ENCODE measurements around the gene TNFRSF11A. TPM values are rescaled to one million over a fixed set of nuclear protein-coding genes. Genes with fewer than 3 reads are reported as not detected.

TNFRSF11A gene
- total RNA-seq, 1 experiment from 2014 or later = 3.2 TPM

DNA sequence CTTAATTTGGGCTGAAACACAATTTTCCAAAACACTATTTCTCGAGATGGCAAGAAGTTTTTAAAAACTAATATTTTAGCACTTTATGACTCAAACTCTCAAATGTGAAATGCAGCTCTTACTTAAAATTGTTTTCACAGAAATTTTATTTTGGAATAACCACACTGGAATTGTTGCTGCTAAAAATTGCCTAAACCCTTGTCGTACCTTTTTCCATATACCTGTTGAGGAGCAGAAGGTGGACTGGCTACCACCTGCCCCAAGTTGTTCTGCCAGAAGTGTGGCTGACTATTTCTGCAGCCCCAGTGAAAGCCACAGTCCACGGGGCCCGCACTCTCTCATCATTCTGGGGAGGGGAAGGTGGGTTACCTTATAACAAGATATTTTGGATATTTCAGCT is 23.4 kb downstream of the TNFRSF11A start:
- no peaks in the 10 kb centered on the region for H3K79me2 ChIP-seq (ENCODE audit: insufficient read depth, low read length)
- TF ChIP-seq EZH2phosphoT487 (IDR thresholded peaks at IDR 0.05; ENCODE audit: borderline replicate concordance) = no peak
- TF ChIP-seq ELF1 (IDR thresholded peaks at IDR 0.05; ENCODE audit: borderline replicate concordance, low read depth) = no peak
- no peak for TF ChIP-seq CBX3 (IDR thresholded peaks at IDR 0.05; ENCODE audit: low read depth)
- TF ChIP-seq SIN3A (IDR thresholded peaks at IDR 0.05; ENCODE audit: low read depth) = no peak
- no peak for TF ChIP-seq CEBPB (IDR thresholded peaks at IDR 0.05; ENCODE audit: low read depth)
- TF ChIP-seq YY1 (IDR thresholded peaks at IDR 0.05; ENCODE audit: extremely low read depth, insufficient replicate concordance, low read depth, low read length) = no peak
- no peak for TF ChIP-seq SP1 (IDR thresholded peaks at IDR 0.05; ENCODE audit: low read depth)
- TF ChIP-seq, protein P1, sequence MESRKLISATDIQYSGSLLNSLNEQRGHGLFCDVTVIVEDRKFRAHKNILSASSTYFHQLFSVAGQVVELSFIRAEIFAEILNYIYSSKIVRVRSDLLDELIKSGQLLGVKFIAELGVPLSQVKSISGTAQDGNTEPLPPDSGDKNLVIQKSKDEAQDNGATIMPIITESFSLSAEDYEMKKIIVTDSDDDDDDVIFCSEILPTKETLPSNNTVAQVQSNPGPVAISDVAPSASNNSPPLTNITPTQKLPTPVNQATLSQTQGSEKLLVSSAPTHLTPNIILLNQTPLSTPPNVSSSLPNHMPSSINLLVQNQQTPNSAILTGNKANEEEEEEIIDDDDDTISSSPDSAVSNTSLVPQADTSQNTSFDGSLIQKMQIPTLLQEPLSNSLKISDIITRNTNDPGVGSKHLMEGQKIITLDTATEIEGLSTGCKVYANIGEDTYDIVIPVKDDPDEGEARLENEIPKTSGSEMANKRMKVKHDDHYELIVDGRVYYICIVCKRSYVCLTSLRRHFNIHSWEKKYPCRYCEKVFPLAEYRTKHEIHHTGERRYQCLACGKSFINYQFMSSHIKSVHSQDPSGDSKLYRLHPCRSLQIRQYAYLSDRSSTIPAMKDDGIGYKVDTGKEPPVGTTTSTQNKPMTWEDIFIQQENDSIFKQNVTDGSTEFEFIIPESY (IDR thresholded peaks at IDR 0.05; ENCODE audit: extremely low read depth, insufficient replicate concordance, low read length) = no peak
- TF ChIP-seq, protein P2, sequence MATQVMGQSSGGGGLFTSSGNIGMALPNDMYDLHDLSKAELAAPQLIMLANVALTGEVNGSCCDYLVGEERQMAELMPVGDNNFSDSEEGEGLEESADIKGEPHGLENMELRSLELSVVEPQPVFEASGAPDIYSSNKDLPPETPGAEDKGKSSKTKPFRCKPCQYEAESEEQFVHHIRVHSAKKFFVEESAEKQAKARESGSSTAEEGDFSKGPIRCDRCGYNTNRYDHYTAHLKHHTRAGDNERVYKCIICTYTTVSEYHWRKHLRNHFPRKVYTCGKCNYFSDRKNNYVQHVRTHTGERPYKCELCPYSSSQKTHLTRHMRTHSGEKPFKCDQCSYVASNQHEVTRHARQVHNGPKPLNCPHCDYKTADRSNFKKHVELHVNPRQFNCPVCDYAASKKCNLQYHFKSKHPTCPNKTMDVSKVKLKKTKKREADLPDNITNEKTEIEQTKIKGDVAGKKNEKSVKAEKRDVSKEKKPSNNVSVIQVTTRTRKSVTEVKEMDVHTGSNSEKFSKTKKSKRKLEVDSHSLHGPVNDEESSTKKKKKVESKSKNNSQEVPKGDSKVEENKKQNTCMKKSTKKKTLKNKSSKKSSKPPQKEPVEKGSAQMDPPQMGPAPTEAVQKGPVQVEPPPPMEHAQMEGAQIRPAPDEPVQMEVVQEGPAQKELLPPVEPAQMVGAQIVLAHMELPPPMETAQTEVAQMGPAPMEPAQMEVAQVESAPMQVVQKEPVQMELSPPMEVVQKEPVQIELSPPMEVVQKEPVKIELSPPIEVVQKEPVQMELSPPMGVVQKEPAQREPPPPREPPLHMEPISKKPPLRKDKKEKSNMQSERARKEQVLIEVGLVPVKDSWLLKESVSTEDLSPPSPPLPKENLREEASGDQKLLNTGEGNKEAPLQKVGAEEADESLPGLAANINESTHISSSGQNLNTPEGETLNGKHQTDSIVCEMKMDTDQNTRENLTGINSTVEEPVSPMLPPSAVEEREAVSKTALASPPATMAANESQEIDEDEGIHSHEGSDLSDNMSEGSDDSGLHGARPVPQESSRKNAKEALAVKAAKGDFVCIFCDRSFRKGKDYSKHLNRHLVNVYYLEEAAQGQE (IDR thresholded peaks at IDR 0.05; ENCODE audit: low read depth) = no peak
- no peak for TF ChIP-seq POLR2A (IDR thresholded peaks at IDR 0.05; ENCODE audit: borderline replicate concordance, extremely low read depth, insufficient read depth, insufficient read length)
- TF ChIP-seq FOSL1 (IDR thresholded peaks at IDR 0.05; ENCODE audit: low read depth) = no peak
- TF ChIP-seq, protein P3, sequence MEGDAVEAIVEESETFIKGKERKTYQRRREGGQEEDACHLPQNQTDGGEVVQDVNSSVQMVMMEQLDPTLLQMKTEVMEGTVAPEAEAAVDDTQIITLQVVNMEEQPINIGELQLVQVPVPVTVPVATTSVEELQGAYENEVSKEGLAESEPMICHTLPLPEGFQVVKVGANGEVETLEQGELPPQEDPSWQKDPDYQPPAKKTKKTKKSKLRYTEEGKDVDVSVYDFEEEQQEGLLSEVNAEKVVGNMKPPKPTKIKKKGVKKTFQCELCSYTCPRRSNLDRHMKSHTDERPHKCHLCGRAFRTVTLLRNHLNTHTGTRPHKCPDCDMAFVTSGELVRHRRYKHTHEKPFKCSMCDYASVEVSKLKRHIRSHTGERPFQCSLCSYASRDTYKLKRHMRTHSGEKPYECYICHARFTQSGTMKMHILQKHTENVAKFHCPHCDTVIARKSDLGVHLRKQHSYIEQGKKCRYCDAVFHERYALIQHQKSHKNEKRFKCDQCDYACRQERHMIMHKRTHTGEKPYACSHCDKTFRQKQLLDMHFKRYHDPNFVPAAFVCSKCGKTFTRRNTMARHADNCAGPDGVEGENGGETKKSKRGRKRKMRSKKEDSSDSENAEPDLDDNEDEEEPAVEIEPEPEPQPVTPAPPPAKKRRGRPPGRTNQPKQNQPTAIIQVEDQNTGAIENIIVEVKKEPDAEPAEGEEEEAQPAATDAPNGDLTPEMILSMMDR (IDR thresholded peaks at IDR 0.05 in 2 of 3, conservative IDR thresholded peaks at IDR 0.05 in 1 of 3; ENCODE audit: borderline replicate concordance in 1 of 3, insufficient read depth in 1 of 3, low read depth in 2 of 3, low read length in 2 of 3) = no peak
- no peak for TF ChIP-seq ZFX (IDR thresholded peaks at IDR 0.05)
- no peak overlapping the region for H3K9ac ChIP-seq (ENCODE audit: low read length)
- H3K9me3 ChIP-seq (ENCODE audit: control insufficient read depth in 1 of 2, insufficient read depth in 1 of 2, low read depth in 1 of 2, low read length in 2 of 2) = no peaks in the 10 kb centered on the region
- ChIA-PET POLR2A (no interaction called here), RAD21 (ENCODE audit: low non-redundant PET in 1 of 2, low total read pairs in 2 of 2, uncharacterized antibody in 2 of 2, unreplicated experiment in 2 of 2) (no interaction called here), CTCF (no interaction called here)
- H2AFZ ChIP-seq (ENCODE audit: low read depth, low read length, poor library complexity, severe bottlenecking) = no peak overlapping the region
- peaks cover 0 to 8% of the 10 kb centered on the region in 2 experiments; a peak in 2 of 4 replicates for H3K4me1 ChIP-seq (ENCODE audit: control insufficient read depth in 1 of 2, insufficient read depth in 2 of 2, low read length in 2 of 2)
- no peaks in the 10 kb centered on the region for H3K9me2 ChIP-seq (ENCODE audit: insufficient read depth)
- no peaks in the 10 kb centered on the region for H3K36me3 ChIP-seq (ENCODE audit: control insufficient read depth in 1 of 2, insufficient read depth in 2 of 2, low read length in 2 of 2)
- intact Hi-C loops (cut with micrococcal nuclease) = no loop called here
- no peak overlapping the region for H3K27ac ChIP-seq (ENCODE audit: low read depth, low read length)
- ATAC-seq (no peak), DNase-seq (ENCODE audit: low read depth, low spot score) (no peak)
- no peak overlapping the region for H3K4me2 ChIP-seq (ENCODE audit: low read length)
- BruUV-seq (replicated peaks) = no TSS peak
- no peaks in the 10 kb centered on the region for H4K20me1 ChIP-seq (ENCODE audit: insufficient read depth)
- H3K27me3 ChIP-seq (ENCODE audit: insufficient read depth, low read length) = no peaks in the 10 kb centered on the region
- H3K4me3 ChIP-seq (replicated peaks in 1 of 2; ENCODE audit: low read depth in 1 of 2, low read length in 2 of 2) = no peak overlapping the region

Data from HCT116 (cell line).